ENCODE measurements around the gene ZBTB7C. TPM values are rescaled to one million over a fixed set of nuclear protein-coding genes. Genes with fewer than 3 reads are reported as not detected.

ZBTB7C gene
- total RNA-seq, 3 donors from 2014 or later (not counting 1 experiment from before 2014, with no cell fraction given): 0.07 TPM; not detected in 2

- Mint-ChIP-seq H3K27me3 (ENCODE audit: low read depth in 2 of 2) (no peaks in the 10 kb centered on the region), H3K36me3 (peaks cover 14% of the 10 kb centered on the region), H3K4me3 (no peak overlapping the region), H3K4me1 (peaks cover 0 to 5% of the 10 kb centered on the region in 2 donors), H3K27ac (no peak overlapping the region), H3K9me3 (peaks cover 2 to 3% of the 10 kb centered on the region in 2 donors)
- TF ChIP-seq CTCF (IDR thresholded peaks at IDR 0.05): no peak
- Histone ChIP-seq H3K36me3 (ENCODE audit: control insufficient read depth, insufficient read depth, low read length) (no peaks in the 10 kb centered on the region), H3K27ac (ENCODE audit: low read length) (no peak overlapping the region), H3K27me3 (ENCODE audit: control insufficient read depth, insufficient read depth, low read length) (no peaks in the 10 kb centered on the region), H3K4me1 (ENCODE audit: control insufficient read depth, insufficient read depth, low read length) (no peaks in the 10 kb centered on the region), H3K9me3 (ENCODE audit: control insufficient read depth, insufficient read depth, low read length) (peaks cover 9% of the 10 kb centered on the region), H3K4me3 (ENCODE audit: low read length) (no peak overlapping the region)
- intact Hi-C loops (cut with micrococcal nuclease): no loop called here
- ATAC-seq (no peak), DNase-seq (no peak)
- 62% methylated on average over 3 of the region's 3 CpGs for WGBS (ENCODE audit: insufficient coverage)
Observed at GRCh38 chr18:47996091-47996541, 413.1 kb downstream of the ZBTB7C start.

GRCh38 chr18:47995654-47996053 is 413.5 kb downstream of the ZBTB7C start:
- Histone ChIP-seq H3K4me3 (ENCODE audit: low read length) (no peak overlapping the region), H3K27me3 (ENCODE audit: control insufficient read depth, insufficient read depth, low read length) (no peaks in the 10 kb centered on the region), H3K27ac (ENCODE audit: low read length) (no peak overlapping the region), H3K9me3 (ENCODE audit: control insufficient read depth, insufficient read depth, low read length) (peaks cover 9% of the 10 kb centered on the region), H3K36me3 (ENCODE audit: control insufficient read depth, insufficient read depth, low read length) (no peaks in the 10 kb centered on the region), H3K4me1 (ENCODE audit: control insufficient read depth, insufficient read depth, low read length) (no peaks in the 10 kb centered on the region)
- 89% methylated on average over 3 of the region's 3 CpGs for WGBS (ENCODE audit: insufficient coverage)
- no peak overlapping the region for H3K4me3 Mint-ChIP-seq
- H3K9me3 Mint-ChIP-seq: peaks cover 2 to 3% of the 10 kb centered on the region in 2 donors
- intact Hi-C loops (cut with micrococcal nuclease): no loop called here
- TF ChIP-seq CTCF (IDR thresholded peaks at IDR 0.05): no peak
- H3K27ac Mint-ChIP-seq: no peak overlapping the region
- no peaks in the 10 kb centered on the region for H3K27me3 Mint-ChIP-seq (ENCODE audit: low read depth in 2 of 2)
- peaks cover 14% of the 10 kb centered on the region for H3K36me3 Mint-ChIP-seq
- H3K4me1 Mint-ChIP-seq: peaks cover 0 to 5% of the 10 kb centered on the region in 2 donors
- ATAC-seq: no peak
- no peak for DNase-seq

GRCh38 chr18:47993409-47993808 is 415.8 kb downstream of the ZBTB7C start:
- H3K27me3 ChIP-seq (ENCODE audit: control insufficient read depth, insufficient read depth, low read length): no peaks in the 10 kb centered on the region
- no peak for TF ChIP-seq CTCF (IDR thresholded peaks at IDR 0.05)
- no peak overlapping the region for H3K4me3 Mint-ChIP-seq
- H3K9me3 ChIP-seq (ENCODE audit: control insufficient read depth, insufficient read depth, low read length): peaks cover 9% of the 10 kb centered on the region
- ATAC-seq (no peak), DNase-seq (no peak)
- no peak overlapping the region for H3K27ac Mint-ChIP-seq
- H3K4me1 Mint-ChIP-seq: no peaks in the 10 kb centered on the region
- no peak overlapping the region for H3K27ac ChIP-seq (ENCODE audit: low read length)
- peaks cover 14% of the 10 kb centered on the region for H3K36me3 Mint-ChIP-seq
- H3K4me1 ChIP-seq (ENCODE audit: control insufficient read depth, insufficient read depth, low read length): no peaks in the 10 kb centered on the region
- no peak overlapping the region for H3K4me3 ChIP-seq (ENCODE audit: low read length)
- intact Hi-C loops (cut with micrococcal nuclease): no loop called here
- 75% methylated on average over 1 of the region's 1 CpG for WGBS (ENCODE audit: insufficient coverage)
- H3K36me3 ChIP-seq (ENCODE audit: control insufficient read depth, insufficient read depth, low read length): no peaks in the 10 kb centered on the region
- peaks cover 2 to 3% of the 10 kb centered on the region in 2 donors for H3K9me3 Mint-ChIP-seq
- peaks cover 0 to 6% of the 10 kb centered on the region in 2 donors for H3K27me3 Mint-ChIP-seq (ENCODE audit: low read depth in 2 of 2)

- H3K4me1 Mint-ChIP-seq: no peaks in the 10 kb centered on the region
- Histone ChIP-seq H3K4me3 (ENCODE audit: low read length) (no peak overlapping the region), H3K9me3 (ENCODE audit: control insufficient read depth, insufficient read depth, low read length) (peaks cover 9% of the 10 kb centered on the region), H3K27ac (ENCODE audit: low read length) (no peak overlapping the region), H3K36me3 (ENCODE audit: control insufficient read depth, insufficient read depth, low read length) (no peaks in the 10 kb centered on the region), H3K4me1 (ENCODE audit: control insufficient read depth, insufficient read depth, low read length) (no peaks in the 10 kb centered on the region), H3K27me3 (ENCODE audit: control insufficient read depth, insufficient read depth, low read length) (no peaks in the 10 kb centered on the region)
- peaks cover 2 to 3% of the 10 kb centered on the region in 2 donors for H3K9me3 Mint-ChIP-seq
- no peak for TF ChIP-seq CTCF (IDR thresholded peaks at IDR 0.05)
- DNase-seq (no peak), ATAC-seq (no peak)
- intact Hi-C loops (cut with micrococcal nuclease): no loop called here
- H3K27ac Mint-ChIP-seq: no peak overlapping the region
- H3K4me3 Mint-ChIP-seq: no peak overlapping the region
- peaks cover 17% of the 10 kb centered on the region for H3K36me3 Mint-ChIP-seq
- peaks cover 0 to 6% of the 10 kb centered on the region in 2 donors for H3K27me3 Mint-ChIP-seq (ENCODE audit: low read depth in 2 of 2)
- 83% methylated on average over 6 of the region's 6 CpGs for WGBS (ENCODE audit: insufficient coverage)
Observed at GRCh38 chr18:47992976-47993375, 416.2 kb downstream of the ZBTB7C start.
